Panc1 (cell line): ENCODE data around the gene PLXNB1.

Source experiments
- CTCF ChIP-seq: fragments of 450-650 bp; IDR thresholded peaks from 2 replicates; pipeline ENCODE4 v1.5.1; 2017; ENCODE audit warnings: mild to moderate bottlenecking
- SIN3A ChIP-seq: IDR thresholded peaks from 2 replicates; pipeline ENCODE4 v1.6.1; 2012; ENCODE audit warnings: low read depth, mild to moderate bottlenecking, low read length, moderate library complexity, borderline replicate concordance; ENCODE audit not compliant: insufficient read depth
- TF ChIP-seq, protein P1 (sequence below), 2 experiments: IDR thresholded peaks; 2 replicates each; pipeline ENCODE4 v1.6.1; 2011 to 2012; ENCODE audit warnings: low read depth in 2 of 2, control low read depth in 1 of 2, low read length in 1 of 2, mild to moderate bottlenecking in 1 of 2, moderate library complexity in 1 of 2; ENCODE audit not compliant: insufficient read depth in 1 of 2

DNA sequence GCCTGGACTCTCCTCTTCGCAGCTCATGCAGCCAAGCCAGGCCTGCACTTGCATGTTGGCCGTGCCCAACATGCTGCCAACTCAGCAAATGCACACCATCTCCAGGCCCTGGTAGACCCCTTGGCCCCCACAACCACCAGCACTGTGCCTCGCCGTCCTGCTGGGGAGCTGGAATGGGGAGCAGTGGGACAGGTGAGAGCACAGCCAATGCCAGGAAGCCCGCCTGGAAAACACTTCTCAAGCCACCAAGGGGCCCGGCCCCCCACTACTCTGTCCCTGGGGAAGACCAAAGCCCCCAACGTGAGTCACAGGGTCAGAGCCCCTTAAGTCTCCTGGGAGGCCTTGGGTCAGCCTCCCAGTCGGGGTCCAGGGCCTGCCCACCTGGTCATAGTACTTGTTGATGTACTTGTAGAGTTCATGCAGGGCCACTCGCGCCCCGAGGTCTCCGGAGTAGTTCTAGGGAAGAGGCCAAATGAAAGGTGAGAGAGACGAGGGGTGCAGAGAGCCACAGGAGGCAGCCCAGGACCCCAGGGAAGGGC, 24.5 kb downstream of the PLXNB1 start:
- TF ChIP-seq CTCF (no peak), SIN3A (no peak)
- TF ChIP-seq, protein P1, sequence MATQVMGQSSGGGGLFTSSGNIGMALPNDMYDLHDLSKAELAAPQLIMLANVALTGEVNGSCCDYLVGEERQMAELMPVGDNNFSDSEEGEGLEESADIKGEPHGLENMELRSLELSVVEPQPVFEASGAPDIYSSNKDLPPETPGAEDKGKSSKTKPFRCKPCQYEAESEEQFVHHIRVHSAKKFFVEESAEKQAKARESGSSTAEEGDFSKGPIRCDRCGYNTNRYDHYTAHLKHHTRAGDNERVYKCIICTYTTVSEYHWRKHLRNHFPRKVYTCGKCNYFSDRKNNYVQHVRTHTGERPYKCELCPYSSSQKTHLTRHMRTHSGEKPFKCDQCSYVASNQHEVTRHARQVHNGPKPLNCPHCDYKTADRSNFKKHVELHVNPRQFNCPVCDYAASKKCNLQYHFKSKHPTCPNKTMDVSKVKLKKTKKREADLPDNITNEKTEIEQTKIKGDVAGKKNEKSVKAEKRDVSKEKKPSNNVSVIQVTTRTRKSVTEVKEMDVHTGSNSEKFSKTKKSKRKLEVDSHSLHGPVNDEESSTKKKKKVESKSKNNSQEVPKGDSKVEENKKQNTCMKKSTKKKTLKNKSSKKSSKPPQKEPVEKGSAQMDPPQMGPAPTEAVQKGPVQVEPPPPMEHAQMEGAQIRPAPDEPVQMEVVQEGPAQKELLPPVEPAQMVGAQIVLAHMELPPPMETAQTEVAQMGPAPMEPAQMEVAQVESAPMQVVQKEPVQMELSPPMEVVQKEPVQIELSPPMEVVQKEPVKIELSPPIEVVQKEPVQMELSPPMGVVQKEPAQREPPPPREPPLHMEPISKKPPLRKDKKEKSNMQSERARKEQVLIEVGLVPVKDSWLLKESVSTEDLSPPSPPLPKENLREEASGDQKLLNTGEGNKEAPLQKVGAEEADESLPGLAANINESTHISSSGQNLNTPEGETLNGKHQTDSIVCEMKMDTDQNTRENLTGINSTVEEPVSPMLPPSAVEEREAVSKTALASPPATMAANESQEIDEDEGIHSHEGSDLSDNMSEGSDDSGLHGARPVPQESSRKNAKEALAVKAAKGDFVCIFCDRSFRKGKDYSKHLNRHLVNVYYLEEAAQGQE (IDR thresholded peaks at IDR 0.05; ENCODE audit: insufficient read depth in 1 of 2, low read depth in 2 of 2, low read length in 1 of 2) = no peak
